ENCODE measurements around the gene FHOD3. TPM values are rescaled to one million over a fixed set of nuclear protein-coding genes. Genes with fewer than 3 reads are reported as not detected.

Gene FHOD3
- total and polyA plus RNA-seq, 2 donors (not counting 1 experiment from before 2014, with no cell fraction given) = not detected

GRCh38 chr18:36499938-36500337, 202.4 kb downstream of the FHOD3 start:
- no peaks in the 10 kb centered on the region for H3K9me3 ChIP-seq (ENCODE audit: control extremely low read depth in 1 of 3, control insufficient read depth in 2 of 3, insufficient read depth in 1 of 3, low read length in 2 of 3)
- no peak overlapping the region for H2AFZ ChIP-seq (ENCODE audit: insufficient read depth, low read depth, low read length, poor library complexity, severe bottlenecking)
- no peaks in the 10 kb centered on the region for H3K4me1 ChIP-seq (ENCODE audit: control insufficient read depth in 2 of 2, insufficient read depth in 2 of 2, low read length in 2 of 2)
- CTCF ChIA-PET = no interaction called here
- ATAC-seq (ENCODE audit: low read depth) = no peak
- no peak overlapping the region for H3K4me3 ChIP-seq (ENCODE audit: control extremely low read depth in 1 of 5, extremely low read depth in 1 of 5, insufficient read depth in 1 of 5, low read depth in 2 of 5, low read length in 4 of 5)
- POLR2A ChIA-PET = no interaction called here
- H3K79me2 ChIP-seq (ENCODE audit: control insufficient read depth, insufficient read depth, low read length) = no peaks in the 10 kb centered on the region
- H3K4me1 Mint-ChIP-seq = peaks cover 1% of the 10 kb centered on the region
- H3K27ac ChIP-seq (ENCODE audit: low read length in 2 of 2) = no peak overlapping the region
- intact Hi-C loops (cut with micrococcal nuclease) = no loop called here
- H3K27ac Mint-ChIP-seq = no peak overlapping the region
- DNase-seq = peak; percentile 3
- H3K27me3 ChIP-seq (replicated peaks in 1 of 4; ENCODE audit: control extremely low read depth in 1 of 4, control insufficient read depth in 3 of 4, insufficient read depth in 4 of 4, low read length in 3 of 4) = peaks cover 0 to 3% (median 0%) of the 10 kb centered on the region in 4 experiments
- H3K36me3 ChIP-seq (replicated peaks in 1 of 2; ENCODE audit: control extremely low read depth in 1 of 2, control insufficient read depth in 1 of 2, extremely low read depth in 1 of 2, insufficient read depth in 2 of 2, low read length in 1 of 2) = no peaks in the 10 kb centered on the region
- no peak overlapping the region for H3K4me2 ChIP-seq (replicated peaks; ENCODE audit: low read depth, low read length, poor library complexity, severe bottlenecking)
- H3K4me3 Mint-ChIP-seq = no peak overlapping the region
- WGBS (ENCODE audit: insufficient coverage) = 11% methylated on average over 3 of the region's 3 CpGs
- no peaks in the 10 kb centered on the region for H4K20me1 ChIP-seq (ENCODE audit: control insufficient read depth, insufficient read depth, low read length, poor library complexity, severe bottlenecking)
- TF ChIP-seq EZH2 (IDR thresholded peaks at IDR 0.05; ENCODE audit: borderline replicate concordance, insufficient read depth, low read depth, low read length, poor library complexity, severe bottlenecking) (no peak), CTCF (IDR thresholded peaks at IDR 0.05) (no peak)
- no peak overlapping the region for H3K9ac ChIP-seq (ENCODE audit: low read length)
- H3K9me3 Mint-ChIP-seq (ENCODE audit: insufficient read depth) = no peaks in the 10 kb centered on the region
- peaks cover 7% of the 10 kb centered on the region for H3K27me3 Mint-ChIP-seq

GRCh38 chr18:36501100-36501499, 203.6 kb downstream of the FHOD3 start:
- intact Hi-C loops (cut with micrococcal nuclease) = no loop called here
- Histone ChIP-seq H3K9me3 (ENCODE audit: control extremely low read depth in 1 of 3, control insufficient read depth in 2 of 3, insufficient read depth in 1 of 3, low read length in 2 of 3) (no peaks in the 10 kb centered on the region), H3K4me2 (replicated peaks; ENCODE audit: low read depth, low read length, poor library complexity, severe bottlenecking) (no peak overlapping the region), H3K79me2 (ENCODE audit: control insufficient read depth, insufficient read depth, low read length) (no peaks in the 10 kb centered on the region), H3K9ac (ENCODE audit: low read length) (no peak overlapping the region), H3K27me3 (replicated peaks in 1 of 4; ENCODE audit: control extremely low read depth in 1 of 4, control insufficient read depth in 3 of 4, insufficient read depth in 4 of 4, low read length in 3 of 4) (no peaks in the 10 kb centered on the region), H3K27ac (ENCODE audit: low read length in 2 of 2) (no peak overlapping the region), H4K20me1 (ENCODE audit: control insufficient read depth, insufficient read depth, low read length, poor library complexity, severe bottlenecking) (no peaks in the 10 kb centered on the region), H3K4me3 (ENCODE audit: control extremely low read depth in 1 of 5, extremely low read depth in 1 of 5, insufficient read depth in 1 of 5, low read depth in 2 of 5, low read length in 4 of 5) (no peak overlapping the region), H3K4me1 (ENCODE audit: control insufficient read depth in 2 of 2, insufficient read depth in 2 of 2, low read length in 2 of 2) (no peaks in the 10 kb centered on the region), H2AFZ (ENCODE audit: insufficient read depth, low read depth, low read length, poor library complexity, severe bottlenecking) (no peak overlapping the region), H3K36me3 (replicated peaks in 1 of 2; ENCODE audit: control extremely low read depth in 1 of 2, control insufficient read depth in 1 of 2, extremely low read depth in 1 of 2, insufficient read depth in 2 of 2, low read length in 1 of 2) (no peaks in the 10 kb centered on the region)
- ATAC-seq (ENCODE audit: low read depth) (no peak), DNase-seq (no peak)
- TF ChIP-seq EZH2 (IDR thresholded peaks at IDR 0.05; ENCODE audit: borderline replicate concordance, insufficient read depth, low read depth, low read length, poor library complexity, severe bottlenecking) (no peak), CTCF (IDR thresholded peaks at IDR 0.05) (no peak)
- ChIA-PET CTCF (no interaction called here), POLR2A (no interaction called here)
- Mint-ChIP-seq H3K4me3 (no peak overlapping the region), H3K9me3 (ENCODE audit: insufficient read depth) (no peaks in the 10 kb centered on the region), H3K27ac (no peak overlapping the region), H3K27me3 (peaks cover 12% of the 10 kb centered on the region), H3K4me1 (peaks cover 1% of the 10 kb centered on the region)
- 89% methylated on average over 2 of the region's 2 CpGs for WGBS (ENCODE audit: insufficient coverage)

Data from B cell (primary cell).